CD4-positive, alpha-beta T cell treated with Interleukin-6 at 100 ng/mL for 8 hours (primary cell): ENCODE results near the gene ESRRB.

ENCODE experiments used
- DNase-seq: peaks from one replicate; pipeline ENCODE4 v3.0.0-alpha.2; 2020; ENCODE audit warnings: mixed read lengths, low spot score

ESRRB gene

GRCh38 chr14:76375947-76376404 lies at the start of gene ESRRB:
TSS of gene ESRRB (plus strand) at chr14:76376137. CDS start at chr14:76376402, 265 bp downstream.
- no peak for DNase-seq

- no peak for DNase-seq
These were observed 48.8 kb upstream of the ESRRB start for GRCh38 chr14:76326918-76327689.

- no peak for DNase-seq
These were observed 47.3 kb upstream of the ESRRB start for GRCh38 chr14:76328457-76329137.

- DNase-seq = no peak
These were observed 46.6 kb upstream of the ESRRB start for GRCh38 chr14:76329154-76329928.

- DNase-seq = no peak
These were observed 46.0 kb upstream of the ESRRB start for GRCh38 chr14:76329951-76330350.

GRCh38 chr14:76330411-76331327 lies 45.3 kb upstream of the ESRRB start:
- no peak for DNase-seq

GRCh38 chr14:76331328-76332011 lies 44.5 kb upstream of the ESRRB start:
- DNase-seq = no peak

- DNase-seq = no peak
These were observed 42.3 kb upstream of the ESRRB start for GRCh38 chr14:76333664-76334063.

- DNase-seq = no peak
These were observed 41.6 kb upstream of the ESRRB start for GRCh38 chr14:76334316-76334715.

GRCh38 chr14:76336876-76337275 lies 39.1 kb upstream of the ESRRB start:
- DNase-seq = no peak

GRCh38 chr14:76337635-76338545 lies 38.0 kb upstream of the ESRRB start:
- DNase-seq = no peak

GRCh38 chr14:76339728-76340615 lies 36.0 kb upstream of the ESRRB start:
- DNase-seq = no peak

- DNase-seq = no peak
These were observed 32.6 kb upstream of the ESRRB start for GRCh38 chr14:76343386-76343785.

GRCh38 chr14:76346391-76347160 lies 29.4 kb upstream of the ESRRB start:
- no peak for DNase-seq

GRCh38 chr14:76348898-76349297 lies 27.0 kb upstream of the ESRRB start:
- DNase-seq = no peak

- no peak for DNase-seq
These were observed 25.9 kb upstream of the ESRRB start for GRCh38 chr14:76349993-76350392.

GRCh38 chr14:76350671-76351070 lies 25.3 kb upstream of the ESRRB start:
- DNase-seq = no peak

GRCh38 chr14:76351941-76352340 lies 24.0 kb upstream of the ESRRB start:
- DNase-seq = no peak
